ENCODE results near the gene SMG6. TPM values are rescaled to one million over a fixed set of nuclear protein-coding genes. Genes with fewer than 3 reads are reported as not detected.

Gene SMG6
- total and polyA plus RNA-seq, 2 of the 4 experiments (the other 2 are of a cell fraction) = 16.3 to 30.3 TPM

DNA sequence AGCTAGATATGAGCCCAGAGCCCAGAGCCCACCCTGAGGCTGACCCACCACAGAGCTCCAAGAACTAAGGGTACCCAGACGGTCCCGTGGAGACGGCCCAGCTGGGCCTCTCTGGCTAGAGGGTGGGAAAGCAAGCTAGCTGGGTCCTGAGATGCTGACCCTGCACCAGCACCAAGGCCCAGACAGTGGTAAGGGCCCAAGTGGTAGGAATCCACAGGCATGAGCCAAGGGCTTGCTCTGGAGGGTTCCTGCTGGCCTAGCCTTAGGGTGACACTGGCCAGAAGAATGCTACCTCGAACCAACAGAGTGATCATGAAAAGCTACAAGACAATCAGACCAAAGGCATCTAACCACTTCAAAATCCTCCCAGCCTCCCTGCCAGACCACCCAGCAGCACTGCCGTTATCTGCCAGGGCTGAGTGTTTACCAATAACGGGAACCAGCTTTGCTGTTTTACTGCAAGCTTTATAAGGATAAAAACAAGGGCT is 235.5 kb downstream of the SMG6 start (continued):
- TF ChIP-seq RCOR1 (IDR thresholded peaks at IDR 0.05; ENCODE audit: insufficient replicate concordance, low read length) = no peak

DNA sequence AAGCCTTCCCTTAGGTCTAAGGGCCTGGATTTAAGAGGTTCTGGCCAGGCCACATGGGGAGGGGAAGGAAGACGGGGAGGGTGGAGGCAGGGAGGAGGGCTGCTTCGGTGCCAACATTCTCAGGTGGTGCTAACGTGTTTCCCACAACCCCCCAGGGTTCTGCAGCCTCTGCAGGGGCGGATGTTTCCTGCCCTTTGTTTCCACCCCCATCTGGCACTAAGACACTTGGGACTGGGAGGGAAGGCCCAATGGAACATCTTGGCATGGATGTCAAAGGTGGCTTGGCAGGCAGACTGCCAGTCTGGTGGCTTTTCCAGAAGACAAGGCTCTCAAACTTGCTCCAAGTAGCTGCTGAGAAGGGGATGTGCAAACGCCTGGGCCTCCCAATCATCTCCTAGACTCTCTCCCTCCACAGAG is 236.0 kb downstream of the SMG6 start:
- H4K5ac ChIP-seq (ENCODE audit: low read depth, low read length) = peak overlapping the region; percentile 94; the same call in 1 of the 2 replicates
- dilution Hi-C loops (cut with HindIII; ENCODE audit: low sequenced_read_pairs, unreplicated experiment) = no loop called here
- H3K9me3 ChIP-seq (ENCODE audit: control insufficient read depth, insufficient read depth, low read length) = no peaks in the 10 kb centered on the region
- H3K4ac ChIP-seq (ENCODE audit: low read depth, low read length) = peak overlapping the region; percentile 95
- H4K8ac ChIP-seq (ENCODE audit: low read depth in 2 of 2, low read length in 2 of 2) = peak overlapping the region; percentile 92 to 99
- H3K23ac ChIP-seq (ENCODE audit: low read depth, low read length) = peak overlapping the region; percentile 93
- H2BK5ac ChIP-seq (ENCODE audit: low read depth, low read length, poor library complexity, severe bottlenecking) = peak overlapping the region; percentile 98
- peak overlapping the region; percentile 98 for H2AK5ac ChIP-seq (ENCODE audit: low read depth, low read length)
- WGBS, 2 experiments (ENCODE audit: extremely low coverage in 2 of 2, insufficient read length in 1 of 2) = 17% methylated on average over 1 of the region's 5 CpGs; no CpG with 5 or more reads in 1 of the 2 experiments
- in situ Hi-C loops (cut with MboI; ENCODE audit: low sequenced_read_pairs) = loop anchor here (5.0 to 10.0 kb wide), 2 partner anchors 107 to 180 kb away; no protein-coding TSS in a partner anchor
- no peak for TF ChIP-seq BHLHE40 (IDR thresholded peaks at IDR 0.05; ENCODE audit: low read depth, low read length)
- no peak; the same call in 1 of the 2 replicates for TF ChIP-seq POLR2A (IDR thresholded peaks at IDR 0.05; ENCODE audit: low read depth, low read length)
- TF ChIP-seq CEBPB (IDR thresholded peaks at IDR 0.05; ENCODE audit: low read depth, low read length) = no peak
- no peak for TF ChIP-seq NFE2L2 (IDR thresholded peaks at IDR 0.05; ENCODE audit: low read depth, low read length)
- no peak for TF ChIP-seq RCOR1 (IDR thresholded peaks at IDR 0.05; ENCODE audit: insufficient replicate concordance, low read length)
- TF ChIP-seq CHD1 (IDR thresholded peaks at IDR 0.05; ENCODE audit: low read depth, low read length) = no peak
- TF ChIP-seq RFX5 (IDR thresholded peaks at IDR 0.05; ENCODE audit: low read depth, low read length) = no peak
- TF ChIP-seq, protein P1, sequence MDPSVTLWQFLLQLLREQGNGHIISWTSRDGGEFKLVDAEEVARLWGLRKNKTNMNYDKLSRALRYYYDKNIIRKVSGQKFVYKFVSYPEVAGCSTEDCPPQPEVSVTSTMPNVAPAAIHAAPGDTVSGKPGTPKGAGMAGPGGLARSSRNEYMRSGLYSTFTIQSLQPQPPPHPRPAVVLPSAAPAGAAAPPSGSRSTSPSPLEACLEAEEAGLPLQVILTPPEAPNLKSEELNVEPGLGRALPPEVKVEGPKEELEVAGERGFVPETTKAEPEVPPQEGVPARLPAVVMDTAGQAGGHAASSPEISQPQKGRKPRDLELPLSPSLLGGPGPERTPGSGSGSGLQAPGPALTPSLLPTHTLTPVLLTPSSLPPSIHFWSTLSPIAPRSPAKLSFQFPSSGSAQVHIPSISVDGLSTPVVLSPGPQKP (IDR thresholded peaks at IDR 0.05; ENCODE audit: borderline replicate concordance, low read depth, low read length) = no peak
- TF ChIP-seq FOS (IDR thresholded peaks at IDR 0.05; ENCODE audit: low read depth, low read length) = no peak
- peaks cover 30% of the 10 kb centered on the region for H3K36me3 ChIP-seq (ENCODE audit: control insufficient read depth, insufficient read depth, low read length)
- no peak overlapping the region for H3K4me2 ChIP-seq (ENCODE audit: low read depth, low read length)
- H3K9me1 ChIP-seq (ENCODE audit: insufficient read depth, low read length) = peaks cover 56% of the 10 kb centered on the region
- H3K27me3 ChIP-seq (ENCODE audit: control insufficient read depth, insufficient read depth, low read length) = no peaks in the 10 kb centered on the region
- ChIA-PET POLR2A (ENCODE audit: unreplicated experiment) (no interaction called here), CTCF (interaction anchor here (0.6 to 2.2 kb wide), 5 partner anchors 9 to 177 kb away, joined by 3 to 8 read pairs (median 5); partner anchors contain the start of gene HIC1)
- no peaks in the 10 kb centered on the region for H4K20me1 ChIP-seq (ENCODE audit: insufficient read depth, low read length)
- peak overlapping the region; percentile 93; the same call in 2 of the 3 replicates for H2BK15ac ChIP-seq (ENCODE audit: low read depth, low read length)
- DNase-seq (peak; percentile 56), ATAC-seq (ENCODE audit: low read depth) (no peak)
- peak overlapping the region; percentile 99 for H2BK120ac ChIP-seq (ENCODE audit: low read depth, low read length)
- H3K79me1 ChIP-seq (ENCODE audit: low read depth in 1 of 2, low read length in 2 of 2) = peaks cover 33 to 83% of the 10 kb centered on the region in 2 experiments
- peak overlapping the region; percentile 85 for H2AK9ac ChIP-seq (replicated peaks; ENCODE audit: low read depth, low read length, poor library complexity)
- peak overlapping the region; percentile 5 for H2AFZ ChIP-seq (replicated peaks; ENCODE audit: low read length, poor library complexity)
- no peak overlapping the region for H3K4me3 ChIP-seq (ENCODE audit: insufficient read depth, low read depth, low read length)
- BruUV-seq (replicated peaks) = no TSS peak
- peak overlapping the region; percentile 62; the same call in 1 of the 2 replicates for H3K9ac ChIP-seq (ENCODE audit: low read depth, low read length)
- peak overlapping the region; percentile 90 for H2BK20ac ChIP-seq (ENCODE audit: low read depth, low read length)
- H3K14ac ChIP-seq (replicated peaks; ENCODE audit: low read depth, low read length) = peak overlapping the region; percentile 90
- H3K27ac ChIP-seq (ENCODE audit: insufficient read depth, low read length) = peak overlapping the region; percentile 92
- peak overlapping the region; percentile 65 for H3K18ac ChIP-seq (ENCODE audit: low read depth, low read length)
- peak overlapping the region; percentile 63; the same call in 1 of the 2 replicates for H3K56ac ChIP-seq (ENCODE audit: extremely low read depth, insufficient read depth, low read length)
- intact Hi-C loops (cut with micrococcal nuclease) = loop anchor here (1.0 to 2.0 kb wide), 2 partner anchors 107 to 177 kb away; no protein-coding TSS in a partner anchor
- H4K91ac ChIP-seq (ENCODE audit: insufficient read depth, low read depth, low read length) = peak overlapping the region; percentile 97
- H3K4me1 ChIP-seq (ENCODE audit: control insufficient read depth, insufficient read depth, low read length) = peaks cover 76% of the 10 kb centered on the region
